Right atrium auricular region (tissue), 2 donors: ENCODE data around the gene CREB3L1. TPM values are rescaled to one million over a fixed set of nuclear protein-coding genes. Genes with fewer than 3 reads are reported as not detected.

Experiments
- DNase-seq: peaks from one replicate; pipeline ENCODE4 v3.0.0-alpha.2; 2019; ENCODE audit warnings: low spot score
- H3K27ac ChIP-seq, 2 donors: fragments of 200-600 bp; sonication (generic); 1 replicate in 1 of 2; 2 replicates in 1 of 2; pipeline ENCODE4 v1.5.1; 2016 to 2019
- H3K27me3 ChIP-seq, 2 donors: fragments of 200-600 bp; sonication (generic); one replicate each; pipeline versions ENCODE4 v1.5.1 to v1.6.0; 2017 to 2019
- H3K36me3 ChIP-seq: fragments of 200-600 bp; sonication (generic); one replicate; pipeline ENCODE4 v1.5.1; 2016
- H3K4me1 ChIP-seq, 2 donors: fragments of 200-600 bp; sonication (generic); one replicate each; pipeline versions ENCODE4 v1.5.1 to v1.6.0; 2017 to 2019
- H3K4me3 ChIP-seq, 2 donors: fragments of 200-600 bp; sonication (generic); 1 replicate in 1 of 2; 2 replicates in 1 of 2; pipeline ENCODE4 v1.5.1; 2017 to 2019; ENCODE audit warnings: mild to moderate bottlenecking in 1 of 2, moderate library complexity in 1 of 2
- H3K9me3 ChIP-seq, 2 donors: fragments of 200-600 bp; sonication (generic); one replicate each; pipeline ENCODE4 v1.5.1; 2019
- CTCF ChIP-seq, 2 donors: fragments of 200-600 bp; sonication (generic); IDR thresholded peaks; one replicate each; pipeline ENCODE4 v1.5.1; 2019; ENCODE audit warnings: antibody characterized with exemption in 2 of 2
- total RNA-seq, 2 donors: library from RNA; depleted of rRNA; stranded (reverse); fragments of >200 nt; gene quantifications; one replicate each; pipeline ENCODE4 v1.1.0, GENCODE V29; 2016

CREB3L1 gene
- total RNA-seq, 2 donors from 2014 or later, result 5.4 to 15.1 TPM

DNA sequence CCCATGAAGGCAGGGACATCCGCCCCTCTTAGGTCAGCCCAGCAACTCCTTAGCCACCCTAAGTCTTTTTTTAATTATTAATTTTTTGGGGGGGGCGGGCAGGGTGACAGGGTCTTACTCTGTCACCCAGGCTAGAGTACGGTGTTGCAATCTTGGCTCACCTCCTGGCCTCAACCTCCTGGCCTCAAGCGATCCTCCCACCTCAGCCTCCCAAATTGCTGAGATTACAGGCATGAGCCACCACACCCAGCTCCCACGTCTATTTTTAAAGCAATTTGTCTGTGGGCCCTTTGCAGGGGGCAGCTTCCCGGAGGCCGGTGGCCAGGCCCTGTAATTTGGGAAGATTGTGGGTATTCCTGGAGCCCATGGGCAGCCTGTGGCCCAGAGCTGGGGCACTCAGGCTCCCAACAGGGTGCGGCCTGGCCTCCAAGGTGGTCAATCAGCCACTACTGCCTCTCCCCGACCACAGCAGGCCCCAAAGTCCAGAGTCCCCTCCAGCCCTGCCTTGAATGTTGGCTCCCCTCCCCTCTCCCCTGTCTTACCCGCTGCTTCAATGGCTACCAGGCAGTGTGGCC is 27.2 kb downstream of the CREB3L1 start:
- H3K4me1 ChIP-seq, result peaks cover 0 to 6% of the 10 kb centered on the region in 2 donors
- H3K9me3 ChIP-seq, result no peaks in the 10 kb centered on the region
- H3K36me3 ChIP-seq, result no peaks in the 10 kb centered on the region
- H3K27me3 ChIP-seq, result no peaks in the 10 kb centered on the region
- TF ChIP-seq CTCF (IDR thresholded peaks at IDR 0.05), result no peak
- H3K4me3 ChIP-seq, result no peak overlapping the region
- no peak overlapping the region for H3K27ac ChIP-seq
- no peak for DNase-seq

DNA sequence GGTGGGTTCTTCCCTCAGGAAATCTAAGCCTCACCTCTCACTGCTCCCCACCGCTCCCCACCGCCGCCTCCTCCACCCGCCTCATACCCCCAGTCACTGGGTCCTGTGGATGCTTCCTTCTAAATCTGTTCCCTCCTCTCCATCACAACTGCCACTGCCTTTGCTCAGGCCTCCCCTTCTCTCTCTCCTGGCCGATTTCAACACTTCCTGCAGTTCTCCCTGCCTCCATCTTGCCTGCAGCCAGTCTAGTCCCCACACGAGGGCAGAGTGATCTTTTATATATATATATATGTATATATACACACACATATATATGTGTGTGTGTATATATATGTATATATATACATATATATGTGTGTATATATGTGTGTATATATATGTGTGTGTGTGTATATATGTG is 27.8 kb downstream of the CREB3L1 start:
- DNase-seq, result no peak
- no peak for TF ChIP-seq CTCF (IDR thresholded peaks at IDR 0.05)

DNA sequence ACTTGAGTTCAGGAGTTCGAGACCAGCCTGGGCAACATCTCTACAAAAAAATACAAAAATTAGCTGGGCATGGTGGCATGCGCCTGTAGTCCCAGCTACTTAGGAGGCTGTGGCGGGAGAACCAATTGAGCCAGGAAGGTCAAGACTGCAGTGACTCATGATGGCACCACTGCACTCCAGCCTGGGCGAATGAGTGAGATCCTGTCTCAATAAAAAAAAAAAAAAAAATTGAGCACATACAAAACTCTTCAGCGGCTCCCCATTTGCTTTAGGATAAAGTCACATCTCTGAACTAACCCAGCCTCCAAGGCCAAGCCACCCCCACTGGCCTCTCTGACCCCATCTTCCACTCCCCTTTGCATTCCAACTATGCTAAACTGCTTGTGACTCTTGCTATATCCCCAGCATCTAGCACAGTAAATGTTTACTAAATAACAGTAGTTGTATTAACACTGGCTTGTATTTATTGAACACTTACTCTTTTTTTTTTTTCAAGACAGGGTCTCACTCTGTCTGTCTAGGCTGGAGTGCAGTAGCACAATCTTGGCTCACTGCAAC is 28.9 kb downstream of the CREB3L1 start:
- Histone ChIP-seq H3K9me3 (no peaks in the 10 kb centered on the region), H3K4me3 (no peak overlapping the region), H3K27ac (no peak overlapping the region), H3K27me3 (no peaks in the 10 kb centered on the region), H3K4me1 (peaks cover 0 to 6% of the 10 kb centered on the region in 2 donors), H3K36me3 (no peaks in the 10 kb centered on the region)
- no peak for DNase-seq
- no peak for TF ChIP-seq CTCF (IDR thresholded peaks at IDR 0.05)

More for the DNA sequence above, 27.8 kb downstream of the CREB3L1 start:
- no peaks in the 10 kb centered on the region for H3K36me3 ChIP-seq
- H3K4me3 ChIP-seq, result no peak overlapping the region
- H3K4me1 ChIP-seq, result peaks cover 0 to 6% of the 10 kb centered on the region in 2 donors
- no peaks in the 10 kb centered on the region for H3K27me3 ChIP-seq
- no peaks in the 10 kb centered on the region for H3K9me3 ChIP-seq
- H3K27ac ChIP-seq, result no peak overlapping the region

GRCh38 chr11:46307369-46307768 is 29.9 kb downstream of the CREB3L1 start:
- Histone ChIP-seq H3K4me1 (peaks cover 0 to 6% of the 10 kb centered on the region in 2 donors), H3K27ac (no peak overlapping the region), H3K4me3 (no peak overlapping the region), H3K9me3 (no peaks in the 10 kb centered on the region), H3K36me3 (no peaks in the 10 kb centered on the region), H3K27me3 (no peaks in the 10 kb centered on the region)
- TF ChIP-seq CTCF (IDR thresholded peaks at IDR 0.05), result no peak
- DNase-seq, result no peak

DNA sequence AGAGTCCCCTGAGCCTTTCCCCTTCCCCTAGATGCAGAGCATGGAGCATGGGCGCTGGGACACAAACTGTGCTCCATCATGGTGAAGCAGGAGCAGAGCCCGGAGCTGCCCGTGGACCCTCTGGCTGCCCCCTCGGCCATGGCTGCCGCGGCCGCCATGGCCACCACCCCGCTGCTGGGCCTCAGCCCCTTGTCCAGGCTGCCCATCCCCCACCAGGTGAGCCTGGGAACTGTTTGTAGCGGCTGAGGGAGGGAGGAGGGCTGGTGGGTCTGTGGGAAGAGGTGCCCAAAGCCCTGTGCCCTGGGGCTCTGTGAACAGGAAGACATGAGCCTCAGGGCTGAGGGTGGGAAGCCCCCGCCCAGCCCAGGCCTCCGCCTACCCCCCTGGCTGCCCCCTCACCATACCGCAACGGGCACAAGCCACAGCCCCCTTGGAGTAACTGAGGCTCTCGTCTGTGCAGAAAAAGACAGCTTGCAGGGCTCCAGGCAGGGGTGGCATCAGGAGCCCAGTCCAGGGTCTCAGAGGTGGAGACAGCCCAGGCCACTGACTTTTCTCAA is 30.4 kb downstream of the CREB3L1 start:
- no peak for TF ChIP-seq CTCF (IDR thresholded peaks at IDR 0.05)
- no peak for DNase-seq
- no peaks in the 10 kb centered on the region for H3K27me3 ChIP-seq
- no peaks in the 10 kb centered on the region for H3K9me3 ChIP-seq
- H3K27ac ChIP-seq, result no peak overlapping the region
- no peaks in the 10 kb centered on the region for H3K36me3 ChIP-seq
- peaks cover 0 to 6% of the 10 kb centered on the region in 2 donors for H3K4me1 ChIP-seq
- no peak overlapping the region for H3K4me3 ChIP-seq
